Epithelial cell of proximal tubule (primary cell): ENCODE measurements around the gene CAPN13. TPM values are rescaled to one million over a fixed set of nuclear protein-coding genes. Genes with fewer than 3 reads are reported as not detected.

Experiments
- DNase-seq: peaks from one replicate; pipeline ENCODE4 v3.0.0-alpha.2; 2011; ENCODE audit warnings: low read depth
- H3K4me3 ChIP-seq: 2 replicates; pipeline ENCODE4 v1.5.1; 2011; ENCODE audit warnings: low read depth, mild to moderate bottlenecking, low read length
- total RNA-seq: library from RNA; depleted of rRNA; stranded (reverse); fragments of >200 nt; gene quantifications from 2 replicates; pipeline ENCODE4 v1.2.3, GENCODE V29; 2015
- TF ChIP-seq, protein P1 (sequence below): conservative IDR thresholded peaks from 2 replicates; pipeline ENCODE4 v1.5.1; 2012; ENCODE audit warnings: low read depth, mild to moderate bottlenecking, low read length

The CAPN13 gene
- total RNA-seq, 1 donor from 2014 or later = 0.63 TPM

DNA sequence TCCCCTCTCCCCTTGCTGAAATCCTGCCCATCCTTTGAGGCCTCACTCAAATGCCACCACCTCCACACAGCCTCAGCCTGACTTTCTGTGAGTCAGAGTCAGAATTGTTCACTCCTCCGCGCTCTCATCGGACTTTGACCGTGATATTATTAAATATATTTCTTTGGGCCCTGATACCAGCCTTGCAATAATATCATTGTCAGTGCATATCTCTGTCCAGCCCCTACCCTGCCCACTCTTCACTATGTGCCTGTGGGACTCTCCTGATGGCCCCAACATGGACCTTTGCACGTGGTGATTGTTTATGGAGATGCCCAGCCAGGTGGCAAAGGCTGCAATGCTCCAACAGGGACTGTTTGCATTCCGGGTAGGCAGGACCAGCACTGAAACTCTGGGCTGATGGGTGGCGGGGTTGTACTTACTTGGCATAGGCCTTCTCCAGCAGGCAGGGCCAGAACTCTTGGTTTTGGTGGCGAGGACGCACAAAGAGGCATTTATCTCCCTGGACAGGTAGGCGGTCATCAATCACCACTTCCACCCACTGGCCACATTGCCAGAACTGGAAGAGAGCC, 37.3 kb downstream of the CAPN13 start:
- DNase-seq = no peak
- no peak overlapping the region for H3K4me3 ChIP-seq
- TF ChIP-seq, protein P1, sequence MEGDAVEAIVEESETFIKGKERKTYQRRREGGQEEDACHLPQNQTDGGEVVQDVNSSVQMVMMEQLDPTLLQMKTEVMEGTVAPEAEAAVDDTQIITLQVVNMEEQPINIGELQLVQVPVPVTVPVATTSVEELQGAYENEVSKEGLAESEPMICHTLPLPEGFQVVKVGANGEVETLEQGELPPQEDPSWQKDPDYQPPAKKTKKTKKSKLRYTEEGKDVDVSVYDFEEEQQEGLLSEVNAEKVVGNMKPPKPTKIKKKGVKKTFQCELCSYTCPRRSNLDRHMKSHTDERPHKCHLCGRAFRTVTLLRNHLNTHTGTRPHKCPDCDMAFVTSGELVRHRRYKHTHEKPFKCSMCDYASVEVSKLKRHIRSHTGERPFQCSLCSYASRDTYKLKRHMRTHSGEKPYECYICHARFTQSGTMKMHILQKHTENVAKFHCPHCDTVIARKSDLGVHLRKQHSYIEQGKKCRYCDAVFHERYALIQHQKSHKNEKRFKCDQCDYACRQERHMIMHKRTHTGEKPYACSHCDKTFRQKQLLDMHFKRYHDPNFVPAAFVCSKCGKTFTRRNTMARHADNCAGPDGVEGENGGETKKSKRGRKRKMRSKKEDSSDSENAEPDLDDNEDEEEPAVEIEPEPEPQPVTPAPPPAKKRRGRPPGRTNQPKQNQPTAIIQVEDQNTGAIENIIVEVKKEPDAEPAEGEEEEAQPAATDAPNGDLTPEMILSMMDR = no peak

DNA sequence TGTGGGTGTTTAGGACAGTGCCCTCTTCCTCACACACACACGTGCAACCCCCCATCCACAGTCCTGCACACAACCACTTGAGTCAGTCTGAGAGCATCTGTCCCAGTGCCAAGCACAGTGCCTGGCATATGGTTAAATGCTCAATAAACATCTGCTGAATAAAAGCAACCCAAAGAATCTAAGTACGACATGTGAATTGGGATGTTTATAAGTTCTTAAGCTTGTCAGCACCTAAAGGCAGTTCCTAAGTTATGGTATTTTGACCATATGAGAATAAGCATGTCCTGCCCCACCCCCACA, 37.8 kb downstream of the CAPN13 start:
- TF ChIP-seq, protein P1 = no peak
- H3K4me3 ChIP-seq = no peak overlapping the region
- DNase-seq = no peak

DNA sequence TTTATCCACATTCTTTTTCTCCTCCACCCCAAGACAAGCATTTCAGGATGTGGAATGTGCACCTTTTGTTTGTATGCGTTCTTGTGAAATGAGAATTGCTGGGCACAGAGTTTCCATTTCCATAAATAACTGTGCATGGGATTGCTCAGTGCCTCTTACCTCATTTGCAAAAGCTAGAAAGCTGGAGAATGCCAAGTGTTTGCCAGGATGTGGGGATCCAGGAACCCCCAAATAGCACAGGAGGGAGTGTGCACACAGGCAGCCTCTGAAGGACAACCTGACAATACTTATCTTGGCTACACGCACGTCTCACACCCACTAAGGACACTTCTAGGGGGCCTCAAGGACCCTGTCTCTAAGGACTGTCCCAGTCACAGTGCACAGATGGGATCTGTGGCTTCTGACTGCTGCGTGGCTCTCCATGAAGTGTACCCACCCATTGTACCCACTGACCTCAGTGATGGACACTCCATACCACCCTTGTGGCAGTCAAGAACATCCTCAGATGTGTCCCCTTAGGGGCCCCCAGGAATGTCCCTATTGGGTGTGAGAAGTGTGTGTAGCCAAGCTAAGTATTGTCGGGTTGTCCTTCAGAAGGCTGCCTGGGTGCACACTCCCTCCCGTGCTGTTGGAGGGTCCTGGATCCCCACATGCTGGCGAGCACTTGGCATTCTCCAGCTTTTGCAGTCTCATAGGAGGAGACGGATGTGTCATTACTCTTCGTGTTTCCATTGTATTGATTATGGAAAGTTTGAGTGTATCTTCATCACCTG, 38.4 kb downstream of the CAPN13 start:
- TF ChIP-seq, protein P1 = no peak
- no peak for DNase-seq
- H3K4me3 ChIP-seq = no peak overlapping the region

DNA sequence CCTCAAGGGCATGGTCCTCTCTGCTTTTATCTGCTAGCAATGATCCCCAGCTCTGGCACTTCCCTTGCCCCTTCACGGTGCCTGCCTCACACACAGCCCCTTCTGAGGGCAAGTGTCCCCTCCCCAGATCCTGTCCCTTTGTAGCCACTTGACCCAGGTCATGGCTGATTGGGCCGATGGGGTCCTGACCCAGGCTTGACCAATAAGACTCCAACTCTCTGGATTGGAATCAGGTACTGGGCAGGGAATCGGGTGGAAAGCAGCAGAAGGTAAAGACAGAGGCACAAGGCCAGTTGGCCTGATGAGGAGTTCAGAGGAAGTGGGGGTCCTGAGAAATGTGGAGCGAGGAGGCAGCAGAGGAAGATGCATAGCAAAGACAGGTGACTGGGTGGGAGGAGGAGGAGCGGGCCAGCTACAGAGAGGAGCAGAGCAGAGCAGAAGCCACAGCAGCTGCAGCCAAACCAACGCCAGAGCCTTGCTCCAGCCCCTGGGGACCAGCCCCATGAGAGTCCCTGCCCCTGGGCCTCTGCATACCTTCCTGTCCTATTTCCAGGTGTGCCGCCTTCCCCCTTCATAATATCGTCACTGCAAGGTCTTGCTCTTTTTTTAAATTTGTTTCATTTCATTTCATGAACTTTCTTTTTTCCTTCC, 39.1 kb downstream of the CAPN13 start:
- TF ChIP-seq, protein P1 = no peak

DNA sequence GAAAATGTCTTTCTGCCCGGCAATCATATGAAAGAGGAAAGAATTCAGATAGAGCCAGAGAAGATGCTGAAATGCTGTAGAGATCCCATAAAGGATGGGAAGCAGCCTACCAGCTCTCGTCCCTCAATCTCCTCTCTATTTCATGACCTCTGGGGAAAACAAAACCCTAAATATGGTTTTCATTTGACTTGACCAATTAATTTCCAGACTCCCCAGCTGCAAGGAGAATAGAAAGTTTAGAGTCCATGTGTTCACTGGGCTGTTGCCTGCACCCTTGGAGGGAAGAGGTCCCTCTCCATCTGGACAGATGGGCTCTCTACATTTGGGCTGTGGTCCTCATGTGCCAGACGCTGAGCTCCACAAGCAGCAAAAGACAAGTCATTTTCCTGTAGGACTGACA, 40.6 kb downstream of the CAPN13 start:
- no peak for DNase-seq
- TF ChIP-seq, protein P1 = no peak
- no peak overlapping the region for H3K4me3 ChIP-seq

More for the DNA sequence above, 39.1 kb downstream of the CAPN13 start:
- DNase-seq = no peak
- no peak overlapping the region for H3K4me3 ChIP-seq

DNA sequence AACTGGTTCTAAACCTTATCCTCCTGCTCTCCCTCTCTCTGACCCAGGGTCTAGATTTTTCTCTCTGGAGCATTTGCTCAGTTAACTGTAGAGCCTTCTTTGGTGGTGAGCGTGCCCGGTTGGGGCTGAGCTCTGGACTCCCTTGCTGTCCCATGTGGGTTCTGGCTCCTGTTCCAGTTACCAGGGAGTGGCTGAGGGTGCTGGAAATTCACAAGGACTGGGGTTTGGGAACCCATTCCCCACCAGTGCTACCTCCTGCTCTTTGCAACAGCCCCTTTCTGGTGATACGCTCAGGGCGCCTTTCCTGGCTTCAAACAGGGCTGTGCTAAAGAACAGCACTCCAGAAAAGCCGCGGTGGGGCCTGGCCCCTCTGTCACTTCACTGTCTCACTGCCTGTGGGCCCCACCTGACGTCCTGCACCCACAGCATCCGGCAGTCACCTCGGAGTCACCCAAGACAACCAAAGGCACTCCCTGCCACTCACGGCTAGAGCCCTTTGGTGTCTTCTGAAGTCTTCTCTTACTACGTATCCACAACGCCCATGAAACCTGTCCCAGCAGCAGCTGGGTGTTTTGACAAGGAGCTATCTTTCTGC, 41.3 kb downstream of the CAPN13 start:
- no peak for DNase-seq
- no peak overlapping the region for H3K4me3 ChIP-seq
- TF ChIP-seq, protein P1 = no peak
